Measurements from ENCODE around the gene GAGE2A.
"Not testable (repeated sequence)": the region's sequence is repeated elsewhere in the genome, so short reads cannot be mapped to it uniquely, and the experiment has no call there.

- TF ChIP-seq, protein P1, sequence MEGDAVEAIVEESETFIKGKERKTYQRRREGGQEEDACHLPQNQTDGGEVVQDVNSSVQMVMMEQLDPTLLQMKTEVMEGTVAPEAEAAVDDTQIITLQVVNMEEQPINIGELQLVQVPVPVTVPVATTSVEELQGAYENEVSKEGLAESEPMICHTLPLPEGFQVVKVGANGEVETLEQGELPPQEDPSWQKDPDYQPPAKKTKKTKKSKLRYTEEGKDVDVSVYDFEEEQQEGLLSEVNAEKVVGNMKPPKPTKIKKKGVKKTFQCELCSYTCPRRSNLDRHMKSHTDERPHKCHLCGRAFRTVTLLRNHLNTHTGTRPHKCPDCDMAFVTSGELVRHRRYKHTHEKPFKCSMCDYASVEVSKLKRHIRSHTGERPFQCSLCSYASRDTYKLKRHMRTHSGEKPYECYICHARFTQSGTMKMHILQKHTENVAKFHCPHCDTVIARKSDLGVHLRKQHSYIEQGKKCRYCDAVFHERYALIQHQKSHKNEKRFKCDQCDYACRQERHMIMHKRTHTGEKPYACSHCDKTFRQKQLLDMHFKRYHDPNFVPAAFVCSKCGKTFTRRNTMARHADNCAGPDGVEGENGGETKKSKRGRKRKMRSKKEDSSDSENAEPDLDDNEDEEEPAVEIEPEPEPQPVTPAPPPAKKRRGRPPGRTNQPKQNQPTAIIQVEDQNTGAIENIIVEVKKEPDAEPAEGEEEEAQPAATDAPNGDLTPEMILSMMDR (IDR thresholded peaks at IDR 0.05): not testable (repeated sequence)
- not testable (repeated sequence) for TF ChIP-seq POLR2A (IDR thresholded peaks at IDR 0.05)
Measured at GRCh38 chrX:49589196-49589595, at the start of gene GAGE2A.
